ENCODE results near the gene KLHL3. TPM values are rescaled to one million over a fixed set of nuclear protein-coding genes. Genes with fewer than 3 reads are reported as not detected.
A peak's percentile ranks its signal among the peaks of the same experiment; 100 is the strongest.
"Not testable (repeated sequence)": the region's sequence is repeated elsewhere in the genome, so short reads cannot be mapped to it uniquely, and the experiment has no call there.

KLHL3 gene, protein sequence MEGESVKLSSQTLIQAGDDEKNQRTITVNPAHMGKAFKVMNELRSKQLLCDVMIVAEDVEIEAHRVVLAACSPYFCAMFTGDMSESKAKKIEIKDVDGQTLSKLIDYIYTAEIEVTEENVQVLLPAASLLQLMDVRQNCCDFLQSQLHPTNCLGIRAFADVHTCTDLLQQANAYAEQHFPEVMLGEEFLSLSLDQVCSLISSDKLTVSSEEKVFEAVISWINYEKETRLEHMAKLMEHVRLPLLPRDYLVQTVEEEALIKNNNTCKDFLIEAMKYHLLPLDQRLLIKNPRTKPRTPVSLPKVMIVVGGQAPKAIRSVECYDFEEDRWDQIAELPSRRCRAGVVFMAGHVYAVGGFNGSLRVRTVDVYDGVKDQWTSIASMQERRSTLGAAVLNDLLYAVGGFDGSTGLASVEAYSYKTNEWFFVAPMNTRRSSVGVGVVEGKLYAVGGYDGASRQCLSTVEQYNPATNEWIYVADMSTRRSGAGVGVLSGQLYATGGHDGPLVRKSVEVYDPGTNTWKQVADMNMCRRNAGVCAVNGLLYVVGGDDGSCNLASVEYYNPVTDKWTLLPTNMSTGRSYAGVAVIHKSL
- 10 to 100 TPM; 16.3 to 21.2 TPM for total RNA-seq

- Mint-ChIP-seq H3K27me3 (no peaks in the 10 kb centered on the region), H3K4me3 (no peak within 1 kb of the TSS), H3K9me3 (peaks cover 7% of the 10 kb centered on the region), H3K4me1 (peaks cover 38% of the 10 kb centered on the region), H3K36me3 (peaks cover 12% of the 10 kb centered on the region), H3K27ac (no peak within 1 kb of the TSS)
- DNase-seq (peak; percentile 64), ATAC-seq (ENCODE audit: low read depth) (peak; percentile 57)
- POLR2A ChIA-PET = interaction anchor here (0.5 to 4.9 kb wide), 8 partner anchors 18 to 618 kb away, joined by 3 to 47 read pairs (median 5); partner anchors contain the start of gene HNRNPA0
Measured at GRCh38 chr5:137735555-137736284, at the start of gene KLHL3. Gene KLHL3, minus strand, starts transcription at chr5:137736089. Its CDS starts 443 bp downstream, at chr5:137735646.

GRCh38 chr5:137782984-137783536, 47.2 kb upstream of the KLHL3 start:
- Mint-ChIP-seq H3K27me3 (peaks cover 14% of the 10 kb centered on the region), H3K27ac (no peak overlapping the region), H3K4me1 (no peaks in the 10 kb centered on the region), H3K36me3 (peaks cover 2% of the 10 kb centered on the region), H3K4me3 (no peak overlapping the region), H3K9me3 (no peaks in the 10 kb centered on the region)
- no peak for DNase-seq
- POLR2A ChIA-PET = no interaction called here
- no peak for ATAC-seq (ENCODE audit: low read depth)

DNA sequence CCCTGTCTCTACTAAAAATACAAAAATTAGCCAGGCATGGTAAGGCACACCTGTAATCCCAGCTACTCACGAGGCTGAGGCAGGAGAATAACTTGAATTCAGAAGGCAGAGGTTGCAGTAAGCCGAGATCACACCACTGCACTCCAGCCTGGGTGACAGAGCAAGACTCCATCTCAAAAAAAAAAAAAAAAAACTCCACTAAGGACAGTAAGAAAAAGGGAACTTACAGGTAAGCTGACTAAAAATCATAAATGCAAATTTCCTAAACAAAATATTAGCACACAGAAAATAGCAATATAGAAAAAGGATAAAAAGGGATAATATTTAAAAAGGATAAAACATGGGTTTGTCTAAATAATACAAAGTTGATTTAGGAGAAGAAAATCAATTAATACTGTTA, 46.2 kb upstream of the KLHL3 start:
- ATAC-seq (ENCODE audit: low read depth) = no peak
- no peak for DNase-seq
- Mint-ChIP-seq H3K27me3 (peaks cover 14% of the 10 kb centered on the region), H3K27ac (no peak overlapping the region), H3K9me3 (no peaks in the 10 kb centered on the region), H3K4me3 (no peak overlapping the region), H3K36me3 (peaks cover 2% of the 10 kb centered on the region), H3K4me1 (no peaks in the 10 kb centered on the region)
- POLR2A ChIA-PET = no interaction called here

- no peaks in the 10 kb centered on the region for H3K9me3 Mint-ChIP-seq
- H3K36me3 Mint-ChIP-seq = no peaks in the 10 kb centered on the region
- DNase-seq = no peak
- H3K4me3 Mint-ChIP-seq = no peak overlapping the region
- no peak overlapping the region for H3K27ac Mint-ChIP-seq
- H3K27me3 Mint-ChIP-seq = peaks cover 9% of the 10 kb centered on the region
- no peak for ATAC-seq (ENCODE audit: low read depth)
- POLR2A ChIA-PET = interaction anchor here (0.9 kb wide), 1 partner anchor 26 kb away, joined by 3 read pairs; no protein-coding TSS in a partner anchor
- H3K4me1 Mint-ChIP-seq = no peaks in the 10 kb centered on the region
Measured at GRCh38 chr5:137778772-137779564, 43.1 kb upstream of the KLHL3 start.

GRCh38 chr5:137767937-137768336, 32.0 kb upstream of the KLHL3 start:
- H3K4me1 Mint-ChIP-seq; DNase-seq; ATAC-seq (ENCODE audit: low read depth); H3K27me3 Mint-ChIP-seq; H3K4me3 Mint-ChIP-seq; H3K27ac Mint-ChIP-seq; POLR2A ChIA-PET; H3K36me3 Mint-ChIP-seq: not testable (repeated sequence)
- H3K9me3 Mint-ChIP-seq = peaks cover 12% of the 10 kb centered on the region

DNA sequence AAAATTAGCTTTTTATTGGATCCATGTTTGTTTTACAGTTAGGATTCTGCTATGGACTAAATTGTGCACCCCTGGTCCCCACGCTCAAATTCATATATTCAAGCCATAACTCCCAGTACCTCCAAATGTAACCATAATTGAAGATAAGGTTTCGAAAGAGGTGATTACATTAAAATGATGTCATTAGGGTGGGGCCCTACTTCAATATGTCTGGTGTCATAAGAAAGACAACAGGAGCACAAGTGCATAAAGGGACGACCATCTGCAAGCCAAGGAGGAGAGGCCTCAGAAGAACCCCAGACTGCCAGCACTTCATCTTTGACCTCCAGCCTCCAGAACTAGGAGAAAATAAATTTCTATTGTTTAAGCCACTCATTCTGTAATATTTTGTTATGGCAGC, 25.7 kb upstream of the KLHL3 start:
- POLR2A ChIA-PET = no interaction called here
- no peaks in the 10 kb centered on the region for H3K9me3 Mint-ChIP-seq
- ATAC-seq (ENCODE audit: low read depth) (no peak), DNase-seq (no peak)
- H3K4me3 Mint-ChIP-seq = no peak overlapping the region
- H3K36me3 Mint-ChIP-seq = no peaks in the 10 kb centered on the region
- H3K27me3 Mint-ChIP-seq = peaks cover 2% of the 10 kb centered on the region
- no peaks in the 10 kb centered on the region for H3K4me1 Mint-ChIP-seq
- no peak overlapping the region for H3K27ac Mint-ChIP-seq

DNA sequence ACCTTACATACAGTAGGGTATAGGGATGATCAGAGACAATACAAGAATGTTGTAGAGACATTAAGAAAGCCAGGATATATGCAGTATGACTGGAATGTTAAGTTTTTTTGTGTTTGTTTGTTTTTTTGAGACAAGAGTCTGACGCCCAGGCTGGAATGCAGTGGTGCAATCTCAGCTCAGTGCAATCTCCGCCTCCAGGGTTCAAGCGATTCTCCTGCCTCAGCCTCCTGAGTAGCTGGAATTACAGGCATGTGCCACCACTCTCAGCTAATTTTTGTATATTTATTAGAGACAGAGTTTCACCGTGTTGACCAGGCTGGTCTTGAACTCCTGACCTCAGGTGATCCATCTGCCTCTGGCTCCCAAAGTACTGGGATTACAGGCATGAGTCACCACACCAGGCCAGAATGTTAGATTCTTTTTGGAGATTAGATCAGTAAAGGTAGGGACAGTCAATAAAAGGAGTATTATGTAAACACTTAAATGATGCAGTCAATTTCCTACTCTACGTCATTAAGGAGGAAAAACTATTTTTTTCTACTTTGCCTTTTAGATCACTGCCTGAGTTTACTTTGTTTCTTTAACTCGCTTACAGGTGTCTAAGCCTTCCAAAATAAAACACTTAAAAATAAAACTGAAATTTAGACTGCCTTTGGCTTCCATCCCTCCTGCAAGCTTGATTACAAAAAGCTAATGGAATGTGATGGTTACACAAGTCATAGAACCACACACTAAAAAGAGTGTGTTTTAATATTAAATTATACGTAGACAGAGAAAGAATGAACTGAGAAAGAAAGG, 25.0 kb upstream of the KLHL3 start:
- no peak for ATAC-seq (ENCODE audit: low read depth)
- POLR2A ChIA-PET = no interaction called here
- no peaks in the 10 kb centered on the region for H3K4me1 Mint-ChIP-seq

DNA sequence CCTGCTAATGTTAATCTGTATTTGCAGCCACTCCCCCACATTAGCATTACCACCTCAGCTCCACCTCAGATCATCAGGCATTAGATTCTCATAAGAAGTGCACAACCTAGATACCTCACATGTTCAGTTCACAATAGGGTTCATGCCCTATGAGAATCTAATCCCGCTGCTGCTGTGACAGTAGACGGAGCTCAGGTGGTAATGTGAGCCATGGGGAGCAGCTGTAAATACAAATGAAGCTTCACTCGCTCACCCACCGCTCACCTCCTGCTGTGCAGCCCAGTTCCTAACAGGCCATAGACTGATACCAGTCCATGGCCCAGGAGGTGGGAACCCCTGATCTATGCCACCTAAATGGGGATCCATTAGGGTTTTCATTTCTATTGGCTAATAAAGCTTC, 24.4 kb upstream of the KLHL3 start:
- POLR2A ChIA-PET = no interaction called here
- H3K27me3 Mint-ChIP-seq = peaks cover 2% of the 10 kb centered on the region
- no peak overlapping the region for H3K27ac Mint-ChIP-seq

More for the DNA sequence above, 25.0 kb upstream of the KLHL3 start:
- no peak overlapping the region for H3K27ac Mint-ChIP-seq
- DNase-seq = no peak
- H3K9me3 Mint-ChIP-seq = no peaks in the 10 kb centered on the region
- H3K36me3 Mint-ChIP-seq = no peaks in the 10 kb centered on the region
- H3K27me3 Mint-ChIP-seq = peaks cover 2% of the 10 kb centered on the region
- H3K4me3 Mint-ChIP-seq = no peak overlapping the region

GRCh38 chr5:137758715-137759306, 22.9 kb upstream of the KLHL3 start:
- Mint-ChIP-seq H3K36me3 (peaks cover 2% of the 10 kb centered on the region), H3K9me3 (no peaks in the 10 kb centered on the region), H3K4me1 (peaks cover 5% of the 10 kb centered on the region), H3K27me3 (peaks cover 2% of the 10 kb centered on the region), H3K4me3 (no peak overlapping the region), H3K27ac (no peak overlapping the region)
- ATAC-seq (ENCODE audit: low read depth) (no peak), DNase-seq (no peak)
- POLR2A ChIA-PET = no interaction called here

More for the DNA sequence above, 24.4 kb upstream of the KLHL3 start:
- no peak for DNase-seq
- Mint-ChIP-seq H3K4me3 (no peak overlapping the region), H3K4me1 (peaks cover 1% of the 10 kb centered on the region), H3K36me3 (no peaks in the 10 kb centered on the region), H3K9me3 (no peaks in the 10 kb centered on the region)
- no peak for ATAC-seq (ENCODE audit: low read depth)

- DNase-seq (no peak), ATAC-seq (ENCODE audit: low read depth) (no peak)
- H3K27ac Mint-ChIP-seq = no peak overlapping the region
- peaks cover 6% of the 10 kb centered on the region for H3K36me3 Mint-ChIP-seq
- no peak overlapping the region for H3K4me3 Mint-ChIP-seq
- H3K4me1 Mint-ChIP-seq = peaks cover 5% of the 10 kb centered on the region
- peaks cover 2% of the 10 kb centered on the region for H3K27me3 Mint-ChIP-seq
- no peaks in the 10 kb centered on the region for H3K9me3 Mint-ChIP-seq
- POLR2A ChIA-PET = no interaction called here
Measured at GRCh38 chr5:137758121-137758520, 22.2 kb upstream of the KLHL3 start.

DNA sequence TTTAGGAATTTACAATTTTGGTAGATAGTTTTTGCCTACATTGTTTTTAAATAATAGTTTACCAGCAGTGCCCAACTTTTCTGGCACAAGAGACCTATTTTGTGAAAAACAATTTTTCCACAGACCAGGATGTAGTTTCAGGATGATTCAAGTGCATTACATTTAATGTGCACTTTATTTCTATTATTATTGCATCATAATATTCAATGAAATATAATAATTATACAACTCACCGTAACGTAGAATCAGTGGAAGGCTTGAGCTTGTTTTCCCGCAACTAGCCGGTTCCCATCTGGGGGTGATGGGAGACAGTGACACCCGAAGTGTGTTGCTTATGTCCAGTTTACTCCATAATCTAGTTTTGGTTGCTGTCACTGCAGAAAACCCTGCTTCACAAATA, 21.7 kb upstream of the KLHL3 start:
- DNase-seq (no peak), ATAC-seq (ENCODE audit: low read depth) (no peak)
- H3K4me3 Mint-ChIP-seq = no peak overlapping the region
- H3K36me3 Mint-ChIP-seq = peaks cover 8% of the 10 kb centered on the region
- H3K27ac Mint-ChIP-seq = no peak overlapping the region
- POLR2A ChIA-PET = no interaction called here
- peaks cover 2% of the 10 kb centered on the region for H3K27me3 Mint-ChIP-seq
- H3K4me1 Mint-ChIP-seq = peaks cover 6% of the 10 kb centered on the region
- H3K9me3 Mint-ChIP-seq = no peaks in the 10 kb centered on the region
